ENCODE results near the gene BLM.

BLM gene

GRCh38 chr15:90761629-90762028, 44.5 kb downstream of the BLM start:
- peaks cover 90% of the 10 kb centered on the region for H3K36me3 ChIP-seq (ENCODE audit: control insufficient read depth, insufficient read depth, low read length)
- no peak overlapping the region for H3K9ac ChIP-seq (ENCODE audit: low read depth, low read length)
- no peak overlapping the region for H3K4me3 ChIP-seq (ENCODE audit: low read depth, low read length)
- H3K9me3 ChIP-seq (ENCODE audit: control insufficient read depth, insufficient read depth, low read length): no peaks in the 10 kb centered on the region
- peaks cover 22% of the 10 kb centered on the region for H3K4me1 ChIP-seq (ENCODE audit: control insufficient read depth, insufficient read depth, low read length)
- H3K27ac ChIP-seq (ENCODE audit: low read depth, low read length): peak overlapping the region; percentile 75
- H3K27me3 ChIP-seq (ENCODE audit: control insufficient read depth, insufficient read depth, low read length): no peaks in the 10 kb centered on the region

- no peaks in the 10 kb centered on the region for H3K9me3 ChIP-seq (ENCODE audit: control insufficient read depth, insufficient read depth, low read length)
- no peaks in the 10 kb centered on the region for H3K27me3 ChIP-seq (ENCODE audit: control insufficient read depth, insufficient read depth, low read length)
- H3K27ac ChIP-seq (ENCODE audit: low read depth, low read length): peak overlapping the region; percentile 75
- H3K36me3 ChIP-seq (ENCODE audit: control insufficient read depth, insufficient read depth, low read length): peaks cover 90% of the 10 kb centered on the region
- H3K4me1 ChIP-seq (ENCODE audit: control insufficient read depth, insufficient read depth, low read length): peaks cover 22% of the 10 kb centered on the region
- no peak overlapping the region for H3K4me3 ChIP-seq (ENCODE audit: low read depth, low read length)
- no peak overlapping the region for H3K9ac ChIP-seq (ENCODE audit: low read depth, low read length)
These were observed 45.0 kb downstream of the BLM start for GRCh38 chr15:90762109-90762508.

- Histone ChIP-seq H3K27me3 (ENCODE audit: control insufficient read depth, insufficient read depth, low read length) (no peaks in the 10 kb centered on the region), H3K27ac (ENCODE audit: low read depth, low read length) (no peak overlapping the region), H3K4me1 (ENCODE audit: control insufficient read depth, insufficient read depth, low read length) (peaks cover 22% of the 10 kb centered on the region), H3K4me3 (ENCODE audit: low read depth, low read length) (no peak overlapping the region), H3K36me3 (ENCODE audit: control insufficient read depth, insufficient read depth, low read length) (peaks cover 89% of the 10 kb centered on the region), H3K9me3 (ENCODE audit: control insufficient read depth, insufficient read depth, low read length) (no peaks in the 10 kb centered on the region), H3K9ac (ENCODE audit: low read depth, low read length) (no peak overlapping the region)
These were observed 46.4 kb downstream of the BLM start for GRCh38 chr15:90763366-90764099.

- H3K36me3 ChIP-seq (ENCODE audit: control insufficient read depth, insufficient read depth, low read length): peaks cover 89% of the 10 kb centered on the region
These were observed 48.4 kb downstream of the BLM start for GRCh38 chr15:90765531-90765930.

GRCh38 chr15:90765966-90766365, 48.8 kb downstream of the BLM start:
- Histone ChIP-seq H3K27ac (ENCODE audit: low read depth, low read length) (no peak overlapping the region), H3K4me1 (ENCODE audit: control insufficient read depth, insufficient read depth, low read length) (peaks cover 13% of the 10 kb centered on the region), H3K36me3 (ENCODE audit: control insufficient read depth, insufficient read depth, low read length) (peaks cover 89% of the 10 kb centered on the region), H3K27me3 (ENCODE audit: control insufficient read depth, insufficient read depth, low read length) (no peaks in the 10 kb centered on the region), H3K9ac (ENCODE audit: low read depth, low read length) (no peak overlapping the region), H3K9me3 (ENCODE audit: control insufficient read depth, insufficient read depth, low read length) (no peaks in the 10 kb centered on the region), H3K4me3 (ENCODE audit: low read depth, low read length) (no peak overlapping the region)

More at GRCh38 chr15:90765531-90765930, 48.4 kb downstream of the BLM start:
- Histone ChIP-seq H3K27ac (ENCODE audit: low read depth, low read length) (no peak overlapping the region), H3K9ac (ENCODE audit: low read depth, low read length) (no peak overlapping the region), H3K27me3 (ENCODE audit: control insufficient read depth, insufficient read depth, low read length) (no peaks in the 10 kb centered on the region), H3K4me3 (ENCODE audit: low read depth, low read length) (no peak overlapping the region), H3K9me3 (ENCODE audit: control insufficient read depth, insufficient read depth, low read length) (no peaks in the 10 kb centered on the region), H3K4me1 (ENCODE audit: control insufficient read depth, insufficient read depth, low read length) (peaks cover 17% of the 10 kb centered on the region)

- Histone ChIP-seq H3K36me3 (ENCODE audit: control insufficient read depth, insufficient read depth, low read length) (peaks cover 72% of the 10 kb centered on the region), H3K4me3 (ENCODE audit: low read depth, low read length) (no peak overlapping the region), H3K27me3 (ENCODE audit: control insufficient read depth, insufficient read depth, low read length) (no peaks in the 10 kb centered on the region), H3K4me1 (ENCODE audit: control insufficient read depth, insufficient read depth, low read length) (no peaks in the 10 kb centered on the region), H3K9ac (ENCODE audit: low read depth, low read length) (no peak overlapping the region), H3K27ac (ENCODE audit: low read depth, low read length) (no peak overlapping the region), H3K9me3 (ENCODE audit: control insufficient read depth, insufficient read depth, low read length) (no peaks in the 10 kb centered on the region)
These were observed 52.2 kb downstream of the BLM start for GRCh38 chr15:90769375-90769774.

GRCh38 chr15:90773485-90773884, 56.3 kb downstream of the BLM start:
- H3K9ac ChIP-seq (ENCODE audit: low read depth, low read length): no peak overlapping the region
- H3K9me3 ChIP-seq (ENCODE audit: control insufficient read depth, insufficient read depth, low read length): no peaks in the 10 kb centered on the region
- H3K36me3 ChIP-seq (ENCODE audit: control insufficient read depth, insufficient read depth, low read length): peaks cover 60% of the 10 kb centered on the region
- H3K4me3 ChIP-seq (ENCODE audit: low read depth, low read length): no peak overlapping the region
- H3K27ac ChIP-seq (ENCODE audit: low read depth, low read length): no peak overlapping the region
- no peaks in the 10 kb centered on the region for H3K27me3 ChIP-seq (ENCODE audit: control insufficient read depth, insufficient read depth, low read length)
- H3K4me1 ChIP-seq (ENCODE audit: control insufficient read depth, insufficient read depth, low read length): no peaks in the 10 kb centered on the region

- Histone ChIP-seq H3K27me3 (ENCODE audit: control insufficient read depth, insufficient read depth, low read length) (no peaks in the 10 kb centered on the region), H3K9me3 (ENCODE audit: control insufficient read depth, insufficient read depth, low read length) (no peaks in the 10 kb centered on the region), H3K9ac (ENCODE audit: low read depth, low read length) (no peak overlapping the region), H3K36me3 (ENCODE audit: control insufficient read depth, insufficient read depth, low read length) (peaks cover 55% of the 10 kb centered on the region), H3K4me3 (ENCODE audit: low read depth, low read length) (no peak overlapping the region), H3K27ac (ENCODE audit: low read depth, low read length) (no peak overlapping the region), H3K4me1 (ENCODE audit: control insufficient read depth, insufficient read depth, low read length) (no peaks in the 10 kb centered on the region)
These were observed 57.8 kb downstream of the BLM start for GRCh38 chr15:90774731-90775514.

- Histone ChIP-seq H3K27ac (ENCODE audit: low read depth, low read length) (no peak overlapping the region), H3K36me3 (ENCODE audit: control insufficient read depth, insufficient read depth, low read length) (peaks cover 60% of the 10 kb centered on the region), H3K9ac (ENCODE audit: low read depth, low read length) (no peak overlapping the region), H3K4me1 (ENCODE audit: control insufficient read depth, insufficient read depth, low read length) (no peaks in the 10 kb centered on the region), H3K4me3 (ENCODE audit: low read depth, low read length) (no peak overlapping the region), H3K9me3 (ENCODE audit: control insufficient read depth, insufficient read depth, low read length) (no peaks in the 10 kb centered on the region), H3K27me3 (ENCODE audit: control insufficient read depth, insufficient read depth, low read length) (no peaks in the 10 kb centered on the region)
These were observed 63.8 kb downstream of the BLM start for GRCh38 chr15:90780916-90781315.

GRCh38 chr15:90782442-90782841, 65.3 kb downstream of the BLM start:
- Histone ChIP-seq H3K27ac (ENCODE audit: low read depth, low read length) (no peak overlapping the region), H3K4me1 (ENCODE audit: control insufficient read depth, insufficient read depth, low read length) (no peaks in the 10 kb centered on the region), H3K27me3 (ENCODE audit: control insufficient read depth, insufficient read depth, low read length) (no peaks in the 10 kb centered on the region), H3K36me3 (ENCODE audit: control insufficient read depth, insufficient read depth, low read length) (peaks cover 55% of the 10 kb centered on the region), H3K4me3 (ENCODE audit: low read depth, low read length) (no peak overlapping the region), H3K9me3 (ENCODE audit: control insufficient read depth, insufficient read depth, low read length) (no peaks in the 10 kb centered on the region), H3K9ac (ENCODE audit: low read depth, low read length) (no peak overlapping the region)

- Histone ChIP-seq H3K4me1 (ENCODE audit: control insufficient read depth, insufficient read depth, low read length) (no peaks in the 10 kb centered on the region), H3K4me3 (ENCODE audit: low read depth, low read length) (no peak overlapping the region), H3K27me3 (ENCODE audit: control insufficient read depth, insufficient read depth, low read length) (no peaks in the 10 kb centered on the region), H3K9me3 (ENCODE audit: control insufficient read depth, insufficient read depth, low read length) (no peaks in the 10 kb centered on the region), H3K27ac (ENCODE audit: low read depth, low read length) (no peak overlapping the region), H3K9ac (ENCODE audit: low read depth, low read length) (no peak overlapping the region), H3K36me3 (ENCODE audit: control insufficient read depth, insufficient read depth, low read length) (peaks cover 74% of the 10 kb centered on the region)
These were observed 70.7 kb downstream of the BLM start for GRCh38 chr15:90787881-90788280.

Measured in HUES48 (cell line).